Hematopoietic multipotent progenitor cell treated with erythropoietin and hydrocortisone succinate and interleukin-3 and kit ligand, for 17 days (in vitro differentiated cells): ENCODE measurements around the gene CCDC116.

Experiments used
- DNase-seq: peaks from one replicate; pipeline ENCODE4 v3.0.0-alpha.2; 2015; ENCODE audit warnings: low spot score

Gene CCDC116

GRCh38 chr22:21681566-21682370 is 49.2 kb downstream of the CCDC116 start:
- DNase-seq = no peak

GRCh38 chr22:21682385-21683175 is 50.0 kb downstream of the CCDC116 start:
- no peak for DNase-seq

- DNase-seq = no peak
These were observed 50.8 kb downstream of the CCDC116 start for GRCh38 chr22:21683401-21683811.

GRCh38 chr22:21684492-21685163 is 52.1 kb downstream of the CCDC116 start:
- no peak for DNase-seq

GRCh38 chr22:21685164-21685513 is 52.6 kb downstream of the CCDC116 start:
- no peak for DNase-seq

- no peak for DNase-seq
These were observed 53.6 kb downstream of the CCDC116 start for GRCh38 chr22:21686193-21686608.
